ENCODE results near the gene TRIM28. TPM values are rescaled to one million over a fixed set of nuclear protein-coding genes. Genes with fewer than 3 reads are reported as not detected.

TRIM28 gene
- total RNA-seq, 1 experiment from 2014 or later, result 1,221 TPM

DNA sequence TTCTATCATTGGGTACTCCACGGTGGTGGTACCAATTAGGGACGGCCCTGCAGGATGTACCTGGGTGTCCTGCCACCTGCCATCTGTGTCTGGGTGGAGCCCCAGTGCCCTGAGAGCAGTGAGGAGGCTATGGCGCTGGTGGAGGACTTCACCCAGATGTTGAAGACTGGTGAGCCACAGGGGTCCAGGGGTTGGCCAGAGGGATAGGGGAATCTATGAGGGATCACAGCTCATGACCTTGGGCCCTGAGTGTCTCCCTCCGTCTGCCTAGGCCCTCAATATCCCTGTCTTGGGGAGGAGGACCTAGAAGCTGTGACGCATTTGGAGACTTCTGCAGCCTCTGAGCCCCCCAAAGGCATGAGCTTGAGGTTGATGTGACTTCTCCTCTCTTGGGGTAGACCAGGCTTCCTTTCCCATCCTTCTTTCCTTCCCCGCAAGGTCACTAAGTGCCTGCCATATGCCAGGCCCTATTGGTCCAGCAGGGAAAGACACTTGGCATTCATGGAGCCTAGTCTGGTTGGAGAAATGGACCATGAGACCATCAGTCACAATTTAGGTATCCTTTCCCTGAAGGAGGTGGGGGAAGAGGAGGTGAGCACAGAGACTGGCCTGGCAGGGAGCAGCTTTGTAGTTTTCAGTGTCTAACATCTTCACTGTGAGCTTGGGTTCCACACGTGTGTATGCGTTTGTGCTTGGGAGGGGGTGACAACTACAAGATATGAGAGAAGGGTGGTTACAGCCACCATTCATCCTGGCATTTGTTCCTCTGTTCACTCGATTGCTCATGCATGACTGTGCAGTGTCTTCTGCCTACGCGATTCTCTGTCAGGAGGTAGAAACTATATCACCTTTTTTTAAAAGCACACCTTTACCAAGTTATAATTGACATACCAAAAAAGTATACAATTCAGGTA is 34.4 kb downstream of the TRIM28 start:
- Mint-ChIP-seq H3K4me3 (no peak overlapping the region), H3K27me3 (ENCODE audit: low read depth) (no peaks in the 10 kb centered on the region), H3K36me3 (peaks cover 13% of the 10 kb centered on the region), H3K4me1 (peaks cover 17% of the 10 kb centered on the region), H3K27ac (peak overlapping the region; percentile 17; the same call in 1 of the 2 replicates), H3K9me3 (no peaks in the 10 kb centered on the region)
- ChIA-PET CTCF (interaction anchor here (5.0 kb wide), 1 partner anchor 59 kb away, joined by 32 read pairs; the partner anchor contains the start of gene ZBTB45), POLR2A (interaction anchor here (0.5 kb wide), 1 partner anchor 330 kb away, joined by 4 read pairs; no protein-coding TSS in a partner anchor)
- no peak for DNase-seq (ENCODE audit: low spot score)
- no peak for ATAC-seq
- TF ChIP-seq ATF6 (CRISPR knock-in tag; IDR thresholded peaks at IDR 0.05), result no peak
- TF ChIP-seq E2F5 (CRISPR knock-in tag; IDR thresholded peaks at IDR 0.05), result no peak
- TF ChIP-seq ZNF232 (CRISPR knock-in tag; IDR thresholded peaks at IDR 0.05), result no peak
- TF ChIP-seq CREB1 (CRISPR knock-in tag; IDR thresholded peaks at IDR 0.05), result no peak

GRCh38 chr19:58579473-58580142 is 35.7 kb downstream of the TRIM28 start:
- ATAC-seq, result no peak
- H3K4me1 Mint-ChIP-seq, result peaks cover 10% of the 10 kb centered on the region
- H3K36me3 Mint-ChIP-seq, result peaks cover 14% of the 10 kb centered on the region
- DNase-seq (ENCODE audit: low spot score), result no peak
- no peaks in the 10 kb centered on the region for H3K9me3 Mint-ChIP-seq
- H3K27me3 Mint-ChIP-seq (ENCODE audit: low read depth), result no peaks in the 10 kb centered on the region
- POLR2A ChIA-PET, result interaction anchor here (2.0 kb wide), 1 partner anchor 17 kb away, joined by 8 read pairs; no protein-coding TSS in a partner anchor
- no peak overlapping the region for H3K4me3 Mint-ChIP-seq
- H3K27ac Mint-ChIP-seq, result no peak overlapping the region
- TF ChIP-seq SMAD4 (CRISPR knock-in tag; IDR thresholded peaks at IDR 0.05) (no peak), CBFB (CRISPR knock-in tag; IDR thresholded peaks at IDR 0.05; ENCODE audit: low read depth) (no peak), TEAD4 (CRISPR knock-in tag; IDR thresholded peaks at IDR 0.05) (no peak), HMGXB4 (CRISPR knock-in tag; IDR thresholded peaks at IDR 0.05) (no peak), ZNF396 (CRISPR knock-in tag; IDR thresholded peaks at IDR 0.05; ENCODE audit: borderline replicate concordance) (no peak), STAT6 (CRISPR knock-in tag; conservative IDR thresholded peaks at IDR 0.05; ENCODE audit: low read depth) (no peak), TCF7 (CRISPR knock-in tag; IDR thresholded peaks at IDR 0.05; ENCODE audit: low read depth) (no peak), MAX (CRISPR knock-in tag; IDR thresholded peaks at IDR 0.05) (no peak), NFE2L1 (CRISPR knock-in tag; IDR thresholded peaks at IDR 0.05) (no peak), ZSCAN18 (CRISPR knock-in tag; IDR thresholded peaks at IDR 0.05) (no peak), ATF2 (CRISPR knock-in tag; IDR thresholded peaks at IDR 0.05; ENCODE audit: borderline replicate concordance, low read depth) (no peak), MXD4 (CRISPR knock-in tag; IDR thresholded peaks at IDR 0.05; ENCODE audit: borderline replicate concordance) (no peak), CREB1 (CRISPR knock-in tag; IDR thresholded peaks at IDR 0.05) (no peak), ZNF263 (CRISPR knock-in tag; IDR thresholded peaks at IDR 0.05; ENCODE audit: low read depth) (no peak)
- TF ChIP-seq, protein P1, sequence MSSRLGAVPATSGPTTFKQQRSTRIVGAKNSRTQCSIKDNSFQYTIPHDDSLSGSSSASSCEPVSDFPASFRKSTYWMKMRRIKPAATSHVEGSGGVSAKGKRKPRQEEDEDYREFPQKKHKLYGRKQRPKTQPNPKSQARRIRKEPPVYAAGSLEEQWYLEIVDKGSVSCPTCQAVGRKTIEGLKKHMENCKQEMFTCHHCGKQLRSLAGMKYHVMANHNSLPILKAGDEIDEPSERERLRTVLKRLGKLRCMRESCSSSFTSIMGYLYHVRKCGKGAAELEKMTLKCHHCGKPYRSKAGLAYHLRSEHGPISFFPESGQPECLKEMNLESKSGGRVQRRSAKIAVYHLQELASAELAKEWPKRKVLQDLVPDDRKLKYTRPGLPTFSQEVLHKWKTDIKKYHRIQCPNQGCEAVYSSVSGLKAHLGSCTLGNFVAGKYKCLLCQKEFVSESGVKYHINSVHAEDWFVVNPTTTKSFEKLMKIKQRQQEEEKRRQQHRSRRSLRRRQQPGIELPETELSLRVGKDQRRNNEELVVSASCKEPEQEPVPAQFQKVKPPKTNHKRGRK (CRISPR knock-in tag; IDR thresholded peaks at IDR 0.05; ENCODE audit: borderline replicate concordance), result no peak
- CTCF ChIA-PET, result interaction anchor here (1.2 to 5.0 kb wide), 2 partner anchors 60 to 66 kb away, joined by 4 to 32 read pairs; partner anchors contain the start of gene ZBTB45
